HCT116 (cell line): ENCODE data around the gene ADCY10.

Experiments used
- JUND ChIP-seq: IDR thresholded peaks from 2 replicates; pipeline ENCODE4 v1.6.1; 2012
- POLR2A ChIP-seq: IDR thresholded peaks from 2 replicates; pipeline ENCODE4 v1.7.0; 2011; ENCODE audit warnings: borderline replicate concordance; ENCODE audit not compliant: insufficient read depth, insufficient read length; ENCODE audit errors: extremely low read depth
- POLR2AphosphoS5 ChIP-seq: IDR thresholded peaks from 2 replicates; pipeline ENCODE4 v1.6.1; 2011; ENCODE audit warnings: mild to moderate bottlenecking, low read depth, low read length, moderate library complexity
- RAD21 ChIP-seq: IDR thresholded peaks from 2 replicates; pipeline ENCODE4 v1.6.1; 2012; ENCODE audit warnings: low read depth, mild to moderate bottlenecking
- ZNF274 ChIP-seq: fragments of 200-500 bp; sonication (Bioruptor generic); IDR thresholded peaks from 2 replicates; pipeline ENCODE4 v1.6.1; 2014; ENCODE audit warnings: mild to moderate bottlenecking, low read depth, low read length, inconsistent platforms
- TF ChIP-seq, protein P1 (sequence below), 3 experiments: fragments of 200-600 bp in 1 of 3; sonication (generic) in 1 of 3; IDR thresholded peaks in 2 of 3; conservative IDR thresholded peaks in 1 of 3; 2 replicates each; pipeline ENCODE4 v1.5.1; 2012 to 2017; ENCODE audit warnings: low read depth in 2 of 3, low read length in 2 of 3, antibody characterized with exemption in 1 of 3, borderline replicate concordance in 1 of 3, control low read depth in 1 of 3, mild to moderate bottlenecking in 1 of 3, mixed read lengths in 1 of 3, mixed run types in 1 of 3, moderate library complexity in 1 of 3; ENCODE audit not compliant: insufficient read depth in 1 of 3
- TF ChIP-seq, protein P2 (sequence below): IDR thresholded peaks from 2 replicates; pipeline ENCODE4 v1.6.1; 2012
- TF ChIP-seq, protein P3 (sequence below): IDR thresholded peaks from 2 replicates; pipeline ENCODE4 v1.6.1; 2012; ENCODE audit warnings: low read depth
- TF ChIP-seq, protein P4 (sequence below): IDR thresholded peaks from 2 replicates; pipeline ENCODE4 v1.6.1; 2011; ENCODE audit warnings: mild to moderate bottlenecking, low read length, moderate library complexity; ENCODE audit not compliant: insufficient replicate concordance; ENCODE audit errors: extremely low read depth

DNA sequence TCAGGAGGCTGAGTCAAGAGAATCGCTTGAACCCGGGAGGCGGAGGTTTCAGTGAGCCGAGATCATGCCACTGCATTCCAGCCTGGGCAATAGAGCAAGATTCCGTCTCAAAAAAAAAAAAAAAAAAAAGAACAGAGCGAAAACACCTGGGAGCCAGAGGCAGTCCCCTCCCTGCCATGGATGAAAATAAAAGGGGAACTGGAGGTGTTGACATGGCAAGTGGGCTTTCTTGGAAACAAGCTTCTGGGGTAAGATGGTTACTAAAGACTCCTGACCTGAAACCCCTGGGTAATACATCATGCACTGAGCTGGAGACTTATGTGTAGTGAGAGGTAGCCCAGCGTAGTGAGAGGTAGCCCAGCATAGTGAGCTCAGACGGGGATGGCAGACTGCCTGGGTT is 31.6 kb downstream of the ADCY10 start:
- TF ChIP-seq, protein P1, sequence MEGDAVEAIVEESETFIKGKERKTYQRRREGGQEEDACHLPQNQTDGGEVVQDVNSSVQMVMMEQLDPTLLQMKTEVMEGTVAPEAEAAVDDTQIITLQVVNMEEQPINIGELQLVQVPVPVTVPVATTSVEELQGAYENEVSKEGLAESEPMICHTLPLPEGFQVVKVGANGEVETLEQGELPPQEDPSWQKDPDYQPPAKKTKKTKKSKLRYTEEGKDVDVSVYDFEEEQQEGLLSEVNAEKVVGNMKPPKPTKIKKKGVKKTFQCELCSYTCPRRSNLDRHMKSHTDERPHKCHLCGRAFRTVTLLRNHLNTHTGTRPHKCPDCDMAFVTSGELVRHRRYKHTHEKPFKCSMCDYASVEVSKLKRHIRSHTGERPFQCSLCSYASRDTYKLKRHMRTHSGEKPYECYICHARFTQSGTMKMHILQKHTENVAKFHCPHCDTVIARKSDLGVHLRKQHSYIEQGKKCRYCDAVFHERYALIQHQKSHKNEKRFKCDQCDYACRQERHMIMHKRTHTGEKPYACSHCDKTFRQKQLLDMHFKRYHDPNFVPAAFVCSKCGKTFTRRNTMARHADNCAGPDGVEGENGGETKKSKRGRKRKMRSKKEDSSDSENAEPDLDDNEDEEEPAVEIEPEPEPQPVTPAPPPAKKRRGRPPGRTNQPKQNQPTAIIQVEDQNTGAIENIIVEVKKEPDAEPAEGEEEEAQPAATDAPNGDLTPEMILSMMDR (IDR thresholded peaks at IDR 0.05 in 2 of 3, conservative IDR thresholded peaks at IDR 0.05 in 1 of 3; ENCODE audit: borderline replicate concordance in 1 of 3, insufficient read depth in 1 of 3, low read depth in 2 of 3, low read length in 2 of 3) = no peak
- no peak for TF ChIP-seq JUND
- TF ChIP-seq ZNF274 = no peak
- TF ChIP-seq, protein P2, sequence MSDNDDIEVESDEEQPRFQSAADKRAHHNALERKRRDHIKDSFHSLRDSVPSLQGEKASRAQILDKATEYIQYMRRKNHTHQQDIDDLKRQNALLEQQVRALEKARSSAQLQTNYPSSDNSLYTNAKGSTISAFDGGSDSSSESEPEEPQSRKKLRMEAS = no peak
- no peak for TF ChIP-seq POLR2A
- TF ChIP-seq, protein P3, sequence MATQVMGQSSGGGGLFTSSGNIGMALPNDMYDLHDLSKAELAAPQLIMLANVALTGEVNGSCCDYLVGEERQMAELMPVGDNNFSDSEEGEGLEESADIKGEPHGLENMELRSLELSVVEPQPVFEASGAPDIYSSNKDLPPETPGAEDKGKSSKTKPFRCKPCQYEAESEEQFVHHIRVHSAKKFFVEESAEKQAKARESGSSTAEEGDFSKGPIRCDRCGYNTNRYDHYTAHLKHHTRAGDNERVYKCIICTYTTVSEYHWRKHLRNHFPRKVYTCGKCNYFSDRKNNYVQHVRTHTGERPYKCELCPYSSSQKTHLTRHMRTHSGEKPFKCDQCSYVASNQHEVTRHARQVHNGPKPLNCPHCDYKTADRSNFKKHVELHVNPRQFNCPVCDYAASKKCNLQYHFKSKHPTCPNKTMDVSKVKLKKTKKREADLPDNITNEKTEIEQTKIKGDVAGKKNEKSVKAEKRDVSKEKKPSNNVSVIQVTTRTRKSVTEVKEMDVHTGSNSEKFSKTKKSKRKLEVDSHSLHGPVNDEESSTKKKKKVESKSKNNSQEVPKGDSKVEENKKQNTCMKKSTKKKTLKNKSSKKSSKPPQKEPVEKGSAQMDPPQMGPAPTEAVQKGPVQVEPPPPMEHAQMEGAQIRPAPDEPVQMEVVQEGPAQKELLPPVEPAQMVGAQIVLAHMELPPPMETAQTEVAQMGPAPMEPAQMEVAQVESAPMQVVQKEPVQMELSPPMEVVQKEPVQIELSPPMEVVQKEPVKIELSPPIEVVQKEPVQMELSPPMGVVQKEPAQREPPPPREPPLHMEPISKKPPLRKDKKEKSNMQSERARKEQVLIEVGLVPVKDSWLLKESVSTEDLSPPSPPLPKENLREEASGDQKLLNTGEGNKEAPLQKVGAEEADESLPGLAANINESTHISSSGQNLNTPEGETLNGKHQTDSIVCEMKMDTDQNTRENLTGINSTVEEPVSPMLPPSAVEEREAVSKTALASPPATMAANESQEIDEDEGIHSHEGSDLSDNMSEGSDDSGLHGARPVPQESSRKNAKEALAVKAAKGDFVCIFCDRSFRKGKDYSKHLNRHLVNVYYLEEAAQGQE = no peak
- TF ChIP-seq RAD21 = no peak
- TF ChIP-seq POLR2AphosphoS5 = no peak
- TF ChIP-seq, protein P4, sequence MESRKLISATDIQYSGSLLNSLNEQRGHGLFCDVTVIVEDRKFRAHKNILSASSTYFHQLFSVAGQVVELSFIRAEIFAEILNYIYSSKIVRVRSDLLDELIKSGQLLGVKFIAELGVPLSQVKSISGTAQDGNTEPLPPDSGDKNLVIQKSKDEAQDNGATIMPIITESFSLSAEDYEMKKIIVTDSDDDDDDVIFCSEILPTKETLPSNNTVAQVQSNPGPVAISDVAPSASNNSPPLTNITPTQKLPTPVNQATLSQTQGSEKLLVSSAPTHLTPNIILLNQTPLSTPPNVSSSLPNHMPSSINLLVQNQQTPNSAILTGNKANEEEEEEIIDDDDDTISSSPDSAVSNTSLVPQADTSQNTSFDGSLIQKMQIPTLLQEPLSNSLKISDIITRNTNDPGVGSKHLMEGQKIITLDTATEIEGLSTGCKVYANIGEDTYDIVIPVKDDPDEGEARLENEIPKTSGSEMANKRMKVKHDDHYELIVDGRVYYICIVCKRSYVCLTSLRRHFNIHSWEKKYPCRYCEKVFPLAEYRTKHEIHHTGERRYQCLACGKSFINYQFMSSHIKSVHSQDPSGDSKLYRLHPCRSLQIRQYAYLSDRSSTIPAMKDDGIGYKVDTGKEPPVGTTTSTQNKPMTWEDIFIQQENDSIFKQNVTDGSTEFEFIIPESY = no peak
